GM23248 (cell line): Measurements from ENCODE around the gene PIGP.

Experiments used
- EZH2 ChIP-seq: fragments of 200-600 bp; sonication (generic); IDR thresholded peaks from 2 replicates; pipeline ENCODE4 v1.6.1; 2018; ENCODE audit warnings: antibody characterized with exemption, mild to moderate bottlenecking; ENCODE audit not compliant: insufficient read depth, poor library complexity, severe bottlenecking
- EZH2phosphoT487 ChIP-seq: fragments of 200-600 bp; sonication (generic); IDR thresholded peaks from 2 replicates; pipeline ENCODE4 v1.6.1; 2018; ENCODE audit warnings: antibody characterized with exemption, moderate library complexity, mild to moderate bottlenecking, low read depth; ENCODE audit not compliant: insufficient read depth

- TF ChIP-seq EZH2 = no peak
- TF ChIP-seq EZH2phosphoT487 = no peak
Observed at GRCh38 chr21:37055271-37055855, 17.5 kb downstream of the PIGP start.
